OCI-LY7 (cell line): ENCODE data around the gene MRPL44. TPM values are rescaled to one million over a fixed set of nuclear protein-coding genes. Genes with fewer than 3 reads are reported as not detected.

ENCODE experiments used
- BruUV-seq: library from RNA; stranded (reverse); fragments of 400-500 nt; replicated peaks from 2 replicates; lab custom pipeline; 2021; lab: Mats Ljungman, UMichigan
- CTCF ChIA-PET: fragments of 300-600 bp; sonication (Branson Sonifier 250); formaldehyde crosslinking; loops from one replicate; lab custom pipeline; 2022; ENCODE audit warnings: antibody characterized with exemption; ENCODE audit not compliant: unreplicated experiment; lab: Charles Lee
- POLR2A ChIA-PET: fragments of 300-600 bp; sonication (Branson Sonifier 250); formaldehyde crosslinking; loops from one replicate; lab custom pipeline; 2022; ENCODE audit warnings: antibody characterized with exemption; lab: Charles Lee
- DNase-seq: peaks from one replicate; pipeline ENCODE4 v3.0.0-alpha.2; 2015; ENCODE audit warnings: low spot score
- H2AFZ ChIP-seq: fragments of 200-600 bp; sonication (generic), shearing (Covaris generic); 2 replicates; pipeline ENCODE4 v1.6.1; 2014; ENCODE audit warnings: mild to moderate bottlenecking, antibody characterized with exemption, low read length, moderate library complexity
- H3K27ac ChIP-seq: fragments of 200-600 bp; sonication (generic); 2 replicates; pipeline ENCODE4 v1.5.1; 2014; ENCODE audit warnings: mixed run types, low read depth, mild to moderate bottlenecking, moderate library complexity, low read length, inconsistent platforms; ENCODE audit not compliant: poor library complexity, severe bottlenecking
- H3K36me3 ChIP-seq: fragments of 200-600 bp; sonication (generic); 2 replicates; pipeline ENCODE4 v1.6.1; 2014; ENCODE audit warnings: mild to moderate bottlenecking, antibody characterized with exemption, low read length, moderate library complexity, mixed read lengths; ENCODE audit not compliant: insufficient read depth
- H3K4me1 ChIP-seq: fragments of 200-600 bp; sonication (generic); 2 replicates; pipeline ENCODE4 v1.5.1; 2014; ENCODE audit warnings: mild to moderate bottlenecking, low read length; ENCODE audit not compliant: insufficient read depth, poor library complexity, severe bottlenecking
- H3K4me2 ChIP-seq: fragments of 200-600 bp; sonication (generic); 2 replicates; pipeline ENCODE4 v1.6.1; 2014; ENCODE audit warnings: mild to moderate bottlenecking, low read length
- H3K4me3 ChIP-seq: fragments of 200-600 bp; sonication (generic); 2 replicates; pipeline ENCODE4 v1.5.1; 2014; ENCODE audit warnings: mild to moderate bottlenecking, low read depth, low read length; ENCODE audit not compliant: poor library complexity, severe bottlenecking
- H3K79me2 ChIP-seq: fragments of 200-600 bp; sonication (generic); 2 replicates; pipeline ENCODE4 v1.6.1; 2016; ENCODE audit warnings: low read depth, mild to moderate bottlenecking, low read length, moderate library complexity, mixed read lengths; ENCODE audit not compliant: insufficient read depth
- H3K9me2 ChIP-seq: fragments of 200-600 bp; sonication (generic); 2 replicates; pipeline ENCODE4 v1.6.1; 2016; ENCODE audit warnings: mild to moderate bottlenecking, low read length, mixed read lengths; ENCODE audit not compliant: insufficient read depth
- H3K9me3 ChIP-seq: fragments of 200-600 bp; sonication (generic); 2 replicates; pipeline ENCODE4 v1.6.1; 2014; ENCODE audit warnings: mild to moderate bottlenecking, mixed run types, low read length, mixed read lengths
- H4K20me1 ChIP-seq: fragments of 200-600 bp; sonication (generic); 2 replicates; pipeline ENCODE4 v1.6.1; 2014; ENCODE audit warnings: mild to moderate bottlenecking, antibody characterized with exemption, low read length, moderate library complexity, mixed read lengths; ENCODE audit not compliant: insufficient read depth
- CTCF ChIP-seq: fragments of 200-600 bp; sonication (generic); conservative IDR thresholded peaks from 2 replicates; pipeline ENCODE4 v1.5.1; 2014; ENCODE audit warnings: mild to moderate bottlenecking, antibody characterized with exemption, low read length, moderate library complexity, mixed read lengths
- EZH2phosphoT487 ChIP-seq: fragments of 200-600 bp; sonication (generic); IDR thresholded peaks from 2 replicates; pipeline ENCODE4 v1.6.1; 2018; ENCODE audit warnings: low read depth, borderline replicate concordance, mild to moderate bottlenecking, mixed run types, antibody characterized with exemption, low read length, moderate library complexity, mixed read lengths
- intact Hi-C: fragments of 100-400 bp; cut with micrococcal nuclease; formaldehyde crosslinking; loops from one replicate; pipeline ENCODE4 v1.10.0; 2022; ENCODE audit not compliant: unreplicated experiment
- total RNA-seq, 2 experiments: library from RNA; depleted of rRNA in 1 of 2; stranded (reverse); fragments of >200 nt in 1 of 2; shearing (Covaris generic) in 1 of 2; gene quantifications; 2 replicates each; pipeline ENCODE4 v1.2.3, GENCODE V29; 2014 to 2022

The MRPL44 gene
- total RNA-seq, 2 experiments from 2014 or later = 36.2 to 38.6 TPM

DNA sequence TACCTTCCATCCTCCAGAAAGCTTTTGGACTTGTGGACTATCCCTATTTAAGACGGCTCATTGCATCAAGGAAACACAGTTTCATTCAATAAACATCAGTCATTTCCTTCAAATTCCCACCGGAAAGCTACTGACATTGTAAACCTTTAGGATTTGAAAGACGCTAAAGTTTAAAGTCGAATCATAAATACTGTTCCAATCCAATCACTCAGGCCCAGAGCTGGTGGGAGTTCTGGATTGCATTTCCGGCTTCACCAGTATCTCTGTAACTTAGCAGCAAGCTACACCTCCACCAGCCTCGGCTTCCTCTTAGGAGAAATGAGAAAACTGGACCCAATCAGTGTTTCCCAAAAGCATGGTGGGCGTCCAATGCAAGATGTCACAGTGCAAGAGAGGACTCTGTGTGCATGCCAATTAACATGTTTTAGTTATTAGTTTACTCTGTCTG is 13.7 kb upstream of the MRPL44 start:
- Histone ChIP-seq H3K27ac (no peak overlapping the region), H3K4me3 (peak overlapping the region; percentile 84), H3K4me1 (peaks cover 19% of the 10 kb centered on the region), H3K9me3 (no peaks in the 10 kb centered on the region), H3K4me2 (peak overlapping the region; percentile 90), H4K20me1 (no peaks in the 10 kb centered on the region; the same call in 1 of the 2 replicates), H3K36me3 (no peaks in the 10 kb centered on the region; the same call in 1 of the 2 replicates), H3K79me2 (peaks cover 7% of the 10 kb centered on the region; the same call in 1 of the 2 replicates), H2AFZ (peak overlapping the region; percentile 93; the same call in 1 of the 2 replicates), H3K9me2 (no peaks in the 10 kb centered on the region)
- DNase-seq = no peak
- CTCF ChIA-PET = no interaction called here
- intact Hi-C loops = loop anchor here (2.0 kb wide), 2 partner anchors 49 to 107 kb away; partner anchors contain the start of gene AP1S3
- TF ChIP-seq CTCF = no peak
- no peak for TF ChIP-seq EZH2phosphoT487
- POLR2A ChIA-PET = interaction anchor here (0.7 to 1.7 kb wide), 5 partner anchors 9 to 1096 kb away, joined by 3 to 6 read pairs (median 3); no protein-coding TSS in a partner anchor
- BruUV-seq = TSS peak; percentile 83

DNA sequence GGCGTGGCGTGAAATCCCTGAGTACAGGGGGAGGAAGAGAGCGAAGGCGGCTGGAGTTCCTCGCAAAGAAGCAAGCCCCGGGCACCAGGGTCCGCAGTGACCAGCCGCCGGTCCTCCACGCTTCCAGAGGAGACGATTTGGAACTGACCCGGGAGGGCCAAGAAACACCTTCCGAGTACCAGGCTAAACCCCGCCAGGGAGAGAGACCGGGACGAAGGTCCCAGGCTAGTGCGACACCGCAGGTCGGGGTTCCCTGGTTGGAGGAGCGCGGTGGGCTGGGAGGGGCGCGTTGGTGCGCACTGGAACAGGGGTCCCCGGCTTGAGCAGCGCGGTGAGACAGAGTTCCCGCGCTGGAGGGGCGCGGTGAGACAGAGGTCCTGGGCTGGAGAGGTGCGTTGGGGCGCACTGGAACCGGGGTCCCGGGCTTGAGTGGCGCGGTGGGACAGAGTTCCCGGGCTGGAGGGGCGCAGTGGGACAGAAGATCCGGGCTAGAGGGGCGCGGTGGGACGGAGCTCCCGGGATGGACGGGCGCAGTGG is 13.0 kb upstream of the MRPL44 start:
- no peak overlapping the region for H3K27ac ChIP-seq
- POLR2A ChIA-PET = interaction anchor here (0.7 to 1.7 kb wide), 3 partner anchors 18 to 803 kb away, joined by 3 to 6 read pairs (median 3); no protein-coding TSS in a partner anchor
- H2AFZ ChIP-seq = peak overlapping the region; percentile 93; the same call in 1 of the 2 replicates
- CTCF ChIA-PET = no interaction called here
- no peak for DNase-seq
- TF ChIP-seq EZH2phosphoT487 = no peak
- no peak for TF ChIP-seq CTCF
- no peaks in the 10 kb centered on the region; the same call in 1 of the 2 replicates for H3K36me3 ChIP-seq
- no peaks in the 10 kb centered on the region; the same call in 1 of the 2 replicates for H4K20me1 ChIP-seq
- intact Hi-C loops = loop anchor here (2.0 kb wide), 2 partner anchors 49 to 107 kb away; partner anchors contain the start of gene AP1S3
- H3K4me2 ChIP-seq = peak overlapping the region; percentile 90
- peaks cover 7% of the 10 kb centered on the region; the same call in 1 of the 2 replicates for H3K79me2 ChIP-seq
- H3K4me1 ChIP-seq = peaks cover 21% of the 10 kb centered on the region
- BruUV-seq = no TSS peak
- H3K9me2 ChIP-seq = no peaks in the 10 kb centered on the region
- H3K4me3 ChIP-seq = peak overlapping the region; percentile 84
- no peaks in the 10 kb centered on the region for H3K9me3 ChIP-seq
